ENCODE measurements around the gene PCDHA1.

GRCh38 chr5:140835622-140836510 is 49.9 kb downstream of the PCDHA1 start:
- TF ChIP-seq, protein P1, sequence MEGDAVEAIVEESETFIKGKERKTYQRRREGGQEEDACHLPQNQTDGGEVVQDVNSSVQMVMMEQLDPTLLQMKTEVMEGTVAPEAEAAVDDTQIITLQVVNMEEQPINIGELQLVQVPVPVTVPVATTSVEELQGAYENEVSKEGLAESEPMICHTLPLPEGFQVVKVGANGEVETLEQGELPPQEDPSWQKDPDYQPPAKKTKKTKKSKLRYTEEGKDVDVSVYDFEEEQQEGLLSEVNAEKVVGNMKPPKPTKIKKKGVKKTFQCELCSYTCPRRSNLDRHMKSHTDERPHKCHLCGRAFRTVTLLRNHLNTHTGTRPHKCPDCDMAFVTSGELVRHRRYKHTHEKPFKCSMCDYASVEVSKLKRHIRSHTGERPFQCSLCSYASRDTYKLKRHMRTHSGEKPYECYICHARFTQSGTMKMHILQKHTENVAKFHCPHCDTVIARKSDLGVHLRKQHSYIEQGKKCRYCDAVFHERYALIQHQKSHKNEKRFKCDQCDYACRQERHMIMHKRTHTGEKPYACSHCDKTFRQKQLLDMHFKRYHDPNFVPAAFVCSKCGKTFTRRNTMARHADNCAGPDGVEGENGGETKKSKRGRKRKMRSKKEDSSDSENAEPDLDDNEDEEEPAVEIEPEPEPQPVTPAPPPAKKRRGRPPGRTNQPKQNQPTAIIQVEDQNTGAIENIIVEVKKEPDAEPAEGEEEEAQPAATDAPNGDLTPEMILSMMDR (conservative IDR thresholded peaks at IDR 0.05; ENCODE audit: low read depth in 2 of 2): no peak
- TF ChIP-seq EZH2phosphoT487 (IDR thresholded peaks at IDR 0.05; ENCODE audit: unreplicated experiment) (no peak), POLR2AphosphoS5 (IDR thresholded peaks at IDR 0.05; ENCODE audit: low read depth) (no peak), ZNF331 (CRISPR knock-in tag; IDR thresholded peaks at IDR 0.05; ENCODE audit: low read depth) (no peak), EZH2 (IDR thresholded peaks at IDR 0.05; ENCODE audit: low read depth, unreplicated experiment) (no peak), REST (IDR thresholded peaks at IDR 0.05; ENCODE audit: unreplicated experiment) (no peak), JUNB (IDR thresholded peaks at IDR 0.05; ENCODE audit: unreplicated experiment) (no peak), NANOG (IDR thresholded peaks at IDR 0.05; ENCODE audit: borderline replicate concordance) (no peak)
